NOMO-1 treated with dmso at 0.1 percent for 144 hours (cell line): ENCODE measurements around the gene RAB3D.
"Not testable (repeated sequence)": the region's sequence is repeated elsewhere in the genome, so short reads cannot be mapped to it uniquely, and the experiment has no call there.

Experiments
- DNase-seq: peaks from one replicate; lab custom pipeline; 2025; ENCODE audit not compliant: unreplicated experiment; lab: John Stamatoyannopoulos, UW

Gene RAB3D

DNA sequence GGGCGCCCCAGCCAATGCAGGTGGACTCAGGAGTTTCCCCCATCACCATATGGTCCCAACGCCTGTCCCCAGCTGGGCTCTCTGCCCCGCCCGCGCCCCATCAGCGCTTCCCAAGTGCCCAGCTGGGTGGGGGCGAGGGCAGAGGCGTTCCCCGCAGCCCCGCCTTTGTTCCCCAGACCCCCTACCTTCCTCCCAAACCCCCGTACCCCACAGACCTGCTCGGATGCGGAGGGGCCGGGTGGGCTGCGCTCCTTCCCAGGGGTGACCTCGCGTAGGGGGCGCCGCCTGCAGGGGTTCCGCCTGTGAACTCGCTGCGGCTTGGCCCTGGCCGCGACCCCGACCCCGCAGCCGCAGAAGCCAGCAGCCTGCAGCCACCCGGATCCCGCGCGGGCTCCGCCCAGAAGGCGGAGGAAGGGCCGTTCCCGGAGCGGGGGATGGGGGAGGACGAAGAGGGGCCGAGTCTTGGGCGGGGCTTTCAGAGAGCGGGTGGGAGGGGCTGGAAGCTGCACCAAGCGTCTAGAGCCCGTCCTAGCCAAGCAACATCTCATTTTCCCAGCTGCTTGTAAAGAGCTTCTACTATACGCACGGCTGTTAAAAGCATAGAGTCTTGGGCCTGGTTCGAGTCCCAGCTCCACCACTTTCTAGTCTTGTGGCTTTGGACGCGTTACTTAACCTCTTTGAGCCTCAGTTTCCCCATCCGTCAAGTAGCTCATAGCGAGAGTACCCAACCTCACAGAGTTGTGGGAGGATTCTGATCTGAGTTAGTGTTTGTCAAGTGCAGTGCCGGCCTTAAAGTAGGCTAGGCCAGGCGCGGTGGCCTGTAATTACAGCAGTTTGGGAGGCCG, at the start of gene RAB3D:
TSS of gene RAB3D (minus strand) at position 404 of the 845 bp plus-strand sequence. CDS start 2,258 bp downstream, outside the sequence.
- peak; percentile 88 for DNase-seq

DNA sequence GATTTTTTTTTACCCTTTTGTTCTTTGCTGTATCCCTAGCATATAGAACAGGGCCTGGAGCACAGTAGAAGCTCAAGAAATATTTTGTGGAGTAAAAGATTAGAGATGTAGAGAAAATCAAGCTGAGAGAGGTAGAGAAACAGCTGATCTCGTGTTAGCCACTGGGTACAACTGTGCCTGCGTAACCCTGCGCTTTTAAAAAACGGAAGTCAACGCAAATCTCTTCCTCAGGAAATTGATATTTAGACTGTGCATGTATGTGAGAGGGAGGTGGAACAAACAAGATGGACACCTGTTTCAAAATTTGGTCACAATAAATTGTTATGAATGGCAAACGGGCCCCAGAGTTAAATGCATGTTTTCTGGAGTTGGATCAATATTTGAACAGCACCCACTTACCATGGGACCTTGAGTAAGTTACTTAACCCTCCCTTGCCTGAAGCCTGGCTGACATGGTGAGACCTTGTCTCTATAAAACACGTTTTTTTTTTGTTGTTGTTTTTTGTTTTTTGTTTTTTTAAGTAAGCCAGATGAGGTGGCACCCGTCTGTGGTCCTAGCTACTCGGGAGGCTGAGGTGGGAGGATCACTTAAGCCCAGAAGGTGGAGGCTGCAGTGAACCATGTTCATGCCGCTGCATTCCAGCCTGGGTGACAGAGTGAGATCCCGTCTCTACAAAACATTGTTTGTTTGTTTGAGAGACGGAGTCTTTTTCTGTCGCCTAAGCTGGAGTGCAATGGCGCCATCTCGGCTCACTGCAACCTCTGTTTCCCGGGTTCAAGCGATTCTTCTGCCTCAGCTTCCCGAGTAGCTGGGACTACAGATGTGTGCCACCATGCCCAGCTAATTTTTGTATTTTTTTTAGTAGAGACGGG, 47.9 kb upstream of the RAB3D start:
- peak; percentile 70 for DNase-seq

DNA sequence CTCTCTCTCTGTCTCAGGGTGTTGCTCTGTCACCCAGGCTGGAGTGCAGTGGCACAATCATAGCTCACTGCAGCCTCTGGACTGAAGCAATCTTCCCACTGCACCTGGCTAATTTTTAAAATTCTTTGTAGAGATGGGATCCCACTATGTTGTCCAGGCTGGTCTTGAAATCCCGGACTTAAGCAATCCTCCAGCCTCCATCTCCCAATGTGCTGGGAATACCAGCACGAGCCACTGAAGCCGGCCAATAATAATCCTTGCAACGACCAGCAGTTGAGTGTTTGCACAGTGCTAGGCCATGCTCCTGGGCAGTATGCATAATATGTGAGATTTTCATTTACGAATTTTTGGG, 45.3 kb upstream of the RAB3D start:
- no peak for DNase-seq

- no peak for DNase-seq
Observed at GRCh38 chr19:11383706-11384048, 44.2 kb upstream of the RAB3D start.

DNA sequence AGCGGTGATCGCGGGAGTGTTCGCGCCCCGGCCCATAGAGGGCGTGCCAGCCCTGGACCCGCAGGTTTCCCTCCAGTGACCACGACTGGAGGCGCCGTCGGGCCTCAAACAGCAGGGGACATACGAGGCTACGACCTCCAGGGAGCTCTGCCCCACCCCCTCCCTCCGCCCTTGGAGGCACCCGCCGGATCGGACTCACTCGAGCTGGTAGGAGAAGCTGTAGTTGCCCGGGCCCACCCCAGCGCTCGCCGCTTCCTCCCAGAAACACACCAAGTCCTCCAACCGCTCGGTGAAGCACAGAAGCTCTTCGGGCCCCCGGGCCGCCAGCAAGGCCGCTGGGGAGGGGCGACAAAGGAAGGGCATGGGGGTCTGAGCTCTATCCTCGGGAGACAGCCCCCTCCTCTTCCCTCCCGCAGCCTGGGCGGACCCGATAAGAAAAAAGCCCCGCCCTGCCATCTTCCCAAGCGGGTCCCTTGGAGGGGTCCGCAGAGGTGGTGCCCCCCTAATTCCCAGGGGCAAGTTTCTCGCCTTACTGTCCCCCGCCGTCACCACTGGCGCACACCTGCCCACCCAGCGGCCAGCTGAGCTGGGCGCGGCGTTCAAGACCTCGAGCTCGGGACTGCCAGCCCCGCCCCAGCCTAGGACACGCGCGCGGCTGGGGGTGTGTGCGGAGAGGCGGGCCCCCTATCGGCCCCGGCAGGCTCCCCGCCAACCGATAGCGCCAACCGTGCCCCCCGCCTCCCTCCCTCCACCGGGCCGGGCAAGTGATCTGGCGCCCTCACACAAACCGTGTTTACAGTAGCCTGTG, 43.6 kb upstream of the RAB3D start:
- DNase-seq, result peak; percentile 45

- DNase-seq, result peak; percentile 94
Observed at GRCh38 chr19:11380653-11381537, 41.4 kb upstream of the RAB3D start.

- DNase-seq, result no peak
Observed at GRCh38 chr19:11379857-11380350, 40.4 kb upstream of the RAB3D start.

- DNase-seq, result not testable (repeated sequence)
Observed at GRCh38 chr19:11379269-11379845, 39.9 kb upstream of the RAB3D start.

GRCh38 chr19:11378319-11379189, 39.1 kb upstream of the RAB3D start:
- DNase-seq, result no peak

DNA sequence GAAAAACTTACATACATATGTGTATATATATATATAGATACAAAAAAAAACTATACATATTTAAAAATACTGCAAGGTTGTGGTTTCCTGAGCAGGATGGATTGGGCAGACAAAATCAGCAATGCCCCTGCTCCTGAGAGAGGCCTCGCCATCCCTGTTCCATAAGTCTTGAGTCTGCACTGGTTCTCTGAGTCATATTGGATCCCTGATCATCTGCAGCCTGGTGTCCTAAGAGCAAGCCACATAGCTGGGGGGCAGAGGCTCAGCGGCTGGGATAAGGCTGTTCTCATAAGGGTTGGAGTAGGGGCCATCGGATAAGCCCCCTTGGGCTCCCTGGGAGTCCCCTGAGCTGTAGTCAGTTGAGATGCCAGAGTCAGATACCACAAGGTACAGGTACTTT, 38.3 kb upstream of the RAB3D start:
- DNase-seq, result no peak

GRCh38 chr19:11377237-11377636, 37.8 kb upstream of the RAB3D start:
- DNase-seq, result peak; percentile 27

DNA sequence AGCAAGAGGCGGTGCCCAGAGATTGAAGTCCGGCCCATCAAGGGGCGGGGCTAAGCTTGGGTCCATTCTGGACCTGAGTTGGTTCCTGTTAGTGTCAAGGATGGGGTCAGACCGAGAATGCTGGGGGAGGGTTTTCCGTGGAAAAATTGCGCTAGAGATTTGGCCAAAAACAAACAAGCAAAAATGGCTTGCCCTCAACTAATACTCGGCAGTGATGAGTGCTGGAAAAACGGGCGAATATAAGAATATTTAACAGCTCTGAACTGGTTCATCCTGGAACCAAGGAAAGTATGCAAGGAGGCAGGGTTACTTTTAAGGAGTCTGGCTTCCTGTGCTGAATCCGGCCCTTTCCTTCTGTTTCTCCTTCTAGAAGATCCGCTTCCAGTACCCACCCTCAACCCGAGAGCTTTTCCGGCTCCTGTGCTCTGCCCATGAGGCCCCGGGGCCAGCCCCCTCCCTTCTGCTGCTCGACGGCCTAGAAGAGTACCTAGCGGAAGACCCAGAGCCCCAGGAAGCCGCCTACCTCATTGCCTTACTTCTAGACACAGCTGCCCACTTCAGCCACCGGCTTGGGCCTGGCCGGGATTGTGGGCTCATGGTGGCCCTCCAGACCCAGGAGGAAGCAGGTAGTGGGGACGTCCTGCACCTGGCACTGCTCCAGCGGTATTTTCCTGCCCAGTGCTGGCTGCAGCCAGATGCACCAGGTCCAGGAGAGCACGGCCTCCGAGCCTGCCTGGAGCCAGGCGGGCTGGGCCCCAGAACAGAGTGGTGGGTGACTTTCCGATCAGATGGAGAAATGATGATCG, 35.9 kb upstream of the RAB3D start:
- DNase-seq, result peak; percentile 51

- DNase-seq, result peak; percentile 100
Observed at GRCh38 chr19:11374433-11375142, 35.1 kb upstream of the RAB3D start, which contains the start of gene SWSAP1. SWSAP1 (plus strand) TSS chr19:11374666; CDS start chr19:11374681, 15 bp downstream.

GRCh38 chr19:11373885-11374432, 34.5 kb upstream of the RAB3D start:
- peak; percentile 34 for DNase-seq

DNA sequence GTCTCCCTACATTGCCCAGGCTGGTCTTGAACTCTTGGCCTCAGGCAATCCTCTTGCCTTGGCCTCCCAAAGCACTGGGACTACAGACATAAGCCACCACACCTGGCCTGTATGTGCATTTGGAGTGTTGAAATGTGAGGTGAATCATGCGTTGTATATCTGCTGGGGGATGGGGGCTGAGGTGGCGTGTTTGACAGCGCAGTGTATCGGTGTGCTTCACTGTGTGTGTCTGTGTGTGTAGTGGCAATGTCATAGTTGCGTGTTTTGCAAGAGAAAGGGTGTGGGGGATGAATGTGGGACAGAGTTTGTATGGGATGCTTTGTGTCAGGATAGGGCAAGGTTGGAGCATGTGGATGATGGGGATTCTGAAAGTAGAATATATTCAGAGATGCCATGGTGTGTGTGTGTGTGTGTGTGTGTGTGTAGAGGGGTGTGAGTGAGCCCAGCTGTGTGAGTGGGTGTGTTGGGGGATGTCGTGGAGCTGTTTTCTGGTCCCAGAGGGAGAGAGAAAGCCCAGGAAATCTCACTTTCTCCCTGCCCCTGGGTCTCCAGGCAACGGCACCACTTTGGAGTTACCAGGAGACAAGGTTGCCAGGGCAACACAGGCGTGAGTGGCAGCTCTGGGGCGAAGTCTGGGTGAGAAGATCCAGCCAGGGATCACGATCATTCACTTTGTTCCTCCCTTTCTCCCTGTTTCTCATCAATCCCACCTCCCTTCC, 33.9 kb upstream of the RAB3D start:
- DNase-seq, result no peak

DNA sequence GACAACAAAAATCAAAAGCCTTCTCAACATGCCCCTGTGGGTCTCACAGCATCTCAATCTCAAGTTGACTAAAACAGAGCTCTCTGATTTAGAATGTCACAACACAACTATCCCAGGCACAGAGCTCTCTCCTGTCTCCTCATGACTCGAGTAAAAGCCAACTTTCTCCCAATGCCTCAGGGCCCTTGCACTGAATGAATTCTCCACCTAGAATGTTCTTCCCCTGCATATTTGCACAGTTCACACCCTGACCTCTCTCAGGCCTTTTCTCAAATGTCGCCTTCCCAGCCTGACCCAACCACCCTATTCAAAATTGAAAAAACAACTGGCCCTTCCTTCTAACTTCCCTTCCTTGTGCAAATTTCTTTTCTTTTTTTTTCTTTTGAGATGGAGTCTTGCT, 31.3 kb upstream of the RAB3D start:
- no peak for DNase-seq
